Measurements from ENCODE around the gene OTUD5.

Gene OTUD5

DNA sequence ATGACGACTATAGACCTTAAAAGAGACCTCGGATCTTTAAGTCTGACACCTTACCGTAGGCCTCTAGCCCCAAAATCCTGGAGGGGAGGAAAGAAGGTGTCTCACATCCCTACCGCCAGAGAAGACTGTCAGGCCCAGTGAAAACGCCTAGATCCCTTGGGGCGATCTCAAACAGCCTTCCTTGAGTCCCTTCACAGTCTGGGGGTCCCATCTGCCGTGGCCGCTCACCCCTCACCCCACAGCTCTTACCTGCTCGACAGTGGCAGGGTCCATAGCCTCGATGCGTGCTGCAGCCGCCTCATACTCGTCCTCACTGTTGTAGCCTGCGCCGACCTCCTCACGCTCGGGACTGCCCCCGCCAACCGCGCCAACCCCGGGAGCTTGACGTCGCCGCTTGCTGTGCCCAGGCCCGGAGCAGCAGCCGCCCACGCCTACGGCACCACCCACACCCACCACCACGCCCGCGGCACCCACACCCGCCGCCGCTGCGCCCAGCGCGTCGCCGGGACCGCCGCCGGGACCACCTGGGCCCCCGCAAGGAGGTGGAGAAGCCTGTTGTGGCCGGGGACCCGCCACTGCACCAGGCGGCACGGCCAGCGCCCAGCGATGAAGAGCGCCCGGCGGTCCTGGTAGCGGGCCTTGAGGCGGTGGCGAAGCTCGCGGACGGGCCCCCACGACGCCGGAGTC, 536 bp downstream of the OTUD5 start:
- Histone ChIP-seq H4K8ac (ENCODE audit: low read depth, low read length) (peak overlapping the region; percentile 54), H2AFZ (ENCODE audit: insufficient read depth, low read length, poor library complexity) (peak overlapping the region; percentile 52), H2BK5ac (ENCODE audit: low read depth, low read length, poor library complexity) (peak overlapping the region; percentile 27), H3K4me3 (ENCODE audit: low read depth, low read length) (peak overlapping the region; percentile 93), H4K12ac (ENCODE audit: low read depth, low read length) (peak overlapping the region; percentile 86), H2BK12ac (ENCODE audit: low read length) (no peak overlapping the region), H3K27me3 (ENCODE audit: insufficient read depth, low read length) (no peaks in the 10 kb centered on the region), H3K79me2 (ENCODE audit: control insufficient read depth, insufficient read depth, low read length, poor library complexity) (peaks cover 10% of the 10 kb centered on the region), H3K4me2 (ENCODE audit: low read length) (peak overlapping the region; percentile 94), H3K23ac (ENCODE audit: low read length) (no peak overlapping the region), H3K36me3 (ENCODE audit: control insufficient read depth in 1 of 2, insufficient read depth in 2 of 2, low read length in 2 of 2) (peaks cover 7 to 20% of the 10 kb centered on the region in 2 experiments), H3K27ac (ENCODE audit: low read depth, low read length) (peak overlapping the region; percentile 83), H3K14ac (ENCODE audit: low read length) (peak overlapping the region; percentile 74), H3K4me1 (ENCODE audit: control insufficient read depth in 1 of 2, insufficient read depth in 2 of 2, low read length in 2 of 2) (peaks cover 0 to 7% of the 10 kb centered on the region in 2 experiments), H3K9me3 (ENCODE audit: insufficient read depth, low read depth, low read length) (no peaks in the 10 kb centered on the region), H3K79me1 (ENCODE audit: low read length) (peaks cover 11% of the 10 kb centered on the region), H4K91ac (ENCODE audit: low read depth, low read length) (peak overlapping the region; percentile 53), H3K4ac (ENCODE audit: low read depth, low read length) (peak overlapping the region; percentile 96), H2AK5ac (ENCODE audit: low read length) (peak overlapping the region; percentile 86), H3K9ac (ENCODE audit: low read length) (peak overlapping the region; percentile 88), H2BK120ac (ENCODE audit: insufficient read depth, low read length, poor library complexity) (peak overlapping the region; percentile 52), H3K18ac (ENCODE audit: low read length) (peak overlapping the region; percentile 51)
- WGBS (ENCODE audit: extremely low coverage, insufficient coverage, insufficient read length): no CpG with 5 or more reads among the region's 61 CpGs
- peak in 1 of 2 donors; percentile 17 for DNase-seq

DNA sequence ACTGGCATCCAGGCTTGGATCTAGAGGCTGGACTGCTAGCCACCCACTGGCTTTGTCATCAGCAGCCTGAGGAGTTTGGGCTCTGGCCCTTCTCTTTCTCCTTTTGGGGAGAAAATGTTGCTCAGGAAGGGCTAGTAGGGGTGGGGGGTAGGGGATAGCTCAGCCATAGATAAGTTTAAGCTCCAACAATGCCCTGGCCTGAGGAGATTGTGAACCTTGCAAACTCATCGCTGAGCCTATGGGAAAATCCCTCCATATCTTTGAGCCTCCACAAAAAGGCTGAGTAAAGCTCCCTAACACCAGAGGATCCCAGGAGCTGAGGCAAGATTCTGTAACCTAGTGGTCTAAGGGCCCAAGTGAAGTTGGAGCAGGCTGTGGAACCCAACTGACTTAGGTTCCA, 8.8 kb downstream of the OTUD5 start:
- H3K23ac ChIP-seq (ENCODE audit: low read length): no peak overlapping the region
- no peaks in the 10 kb centered on the region for H3K79me1 ChIP-seq (ENCODE audit: low read length)
- H3K4me3 ChIP-seq (ENCODE audit: low read depth, low read length): no peak overlapping the region
- H4K91ac ChIP-seq (ENCODE audit: low read depth, low read length): no peak overlapping the region
- no peak overlapping the region for H4K8ac ChIP-seq (ENCODE audit: low read depth, low read length)
- H3K4me1 ChIP-seq (ENCODE audit: control insufficient read depth in 1 of 2, insufficient read depth in 2 of 2, low read length in 2 of 2): no peaks in the 10 kb centered on the region
- H3K14ac ChIP-seq (ENCODE audit: low read length): no peak overlapping the region
- peaks cover 3% of the 10 kb centered on the region for H3K79me2 ChIP-seq (ENCODE audit: control insufficient read depth, insufficient read depth, low read length, poor library complexity)
- no peaks in the 10 kb centered on the region for H3K9me3 ChIP-seq (ENCODE audit: insufficient read depth, low read depth, low read length)
- H2AK5ac ChIP-seq (ENCODE audit: low read length): no peak overlapping the region
- H3K4ac ChIP-seq (ENCODE audit: low read depth, low read length): no peak overlapping the region
- H2AFZ ChIP-seq (ENCODE audit: insufficient read depth, low read length, poor library complexity): no peak overlapping the region
- no peak overlapping the region for H3K4me2 ChIP-seq (ENCODE audit: low read length)
- no peak overlapping the region for H4K12ac ChIP-seq (ENCODE audit: low read depth, low read length)
- no peaks in the 10 kb centered on the region for H3K27me3 ChIP-seq (ENCODE audit: insufficient read depth, low read length)
- H3K18ac ChIP-seq (ENCODE audit: low read length): no peak overlapping the region
- WGBS (ENCODE audit: extremely low coverage, insufficient coverage, insufficient read length): no CpG with 5 or more reads among the region's 1 CpG
- H2BK12ac ChIP-seq (ENCODE audit: low read length): no peak overlapping the region
- H3K27ac ChIP-seq (ENCODE audit: low read depth, low read length): no peak overlapping the region
- peaks cover 7 to 13% of the 10 kb centered on the region in 2 experiments for H3K36me3 ChIP-seq (ENCODE audit: control insufficient read depth in 1 of 2, insufficient read depth in 2 of 2, low read length in 2 of 2)
- DNase-seq: no peak
- no peak overlapping the region for H3K9ac ChIP-seq (ENCODE audit: low read length)
- no peak overlapping the region for H2BK120ac ChIP-seq (ENCODE audit: insufficient read depth, low read length, poor library complexity)
- no peak overlapping the region for H2BK5ac ChIP-seq (ENCODE audit: low read depth, low read length, poor library complexity)

DNA sequence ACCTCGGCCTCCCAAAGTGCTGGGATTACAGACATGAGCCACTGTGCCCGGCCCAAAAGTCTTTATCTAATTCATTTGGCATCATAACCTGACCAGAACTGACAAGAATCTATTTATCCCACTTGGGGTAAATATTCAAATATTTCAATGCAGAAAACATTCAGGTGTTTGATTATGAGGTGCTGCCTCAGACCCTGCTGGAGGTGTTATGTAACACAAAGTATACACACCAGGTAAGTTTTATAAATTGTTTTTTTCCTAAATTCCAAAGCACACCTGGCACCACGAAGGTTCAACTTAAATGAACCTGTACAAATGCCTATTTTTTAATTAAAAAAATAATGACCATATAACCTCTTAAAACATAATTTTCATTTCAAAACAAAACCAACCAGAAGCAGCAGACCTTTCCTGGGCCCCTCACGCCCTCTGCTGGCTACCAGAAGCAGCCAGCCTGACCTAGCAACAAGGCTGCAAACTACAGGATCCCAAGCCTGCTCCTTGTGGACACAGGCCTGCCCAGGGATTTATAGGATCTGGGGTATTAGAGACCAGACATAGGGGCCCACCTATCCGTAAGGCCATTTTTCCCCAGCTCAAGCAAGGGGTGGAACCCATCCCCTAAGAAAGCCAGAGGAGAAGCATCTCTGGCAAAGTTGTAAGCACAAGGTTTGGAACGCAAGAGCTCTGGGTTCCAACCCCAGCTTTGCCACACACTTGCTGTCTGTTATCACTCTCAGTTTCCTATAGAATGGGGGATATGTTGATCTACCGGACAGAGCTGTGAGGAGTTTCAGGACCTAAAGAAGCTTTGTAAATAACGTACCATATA, 11.7 kb downstream of the OTUD5 start:
- Histone ChIP-seq H2BK5ac (ENCODE audit: low read depth, low read length, poor library complexity) (no peak overlapping the region), H3K79me2 (ENCODE audit: control insufficient read depth, insufficient read depth, low read length, poor library complexity) (no peaks in the 10 kb centered on the region), H3K4me2 (ENCODE audit: low read length) (no peak overlapping the region), H4K8ac (ENCODE audit: low read depth, low read length) (no peak overlapping the region), H4K91ac (ENCODE audit: low read depth, low read length) (no peak overlapping the region), H3K4me1 (ENCODE audit: control insufficient read depth in 1 of 2, insufficient read depth in 2 of 2, low read length in 2 of 2) (peaks cover 0 to under 1% of the 10 kb centered on the region in 2 experiments), H3K4me3 (ENCODE audit: low read depth, low read length) (no peak overlapping the region), H4K12ac (ENCODE audit: low read depth, low read length) (no peak overlapping the region), H3K27ac (ENCODE audit: low read depth, low read length) (no peak overlapping the region), H3K14ac (ENCODE audit: low read length) (no peak overlapping the region), H3K4ac (ENCODE audit: low read depth, low read length) (no peak overlapping the region), H3K27me3 (ENCODE audit: insufficient read depth, low read length) (no peaks in the 10 kb centered on the region), H2AFZ (ENCODE audit: insufficient read depth, low read length, poor library complexity) (no peak overlapping the region), H3K9me3 (ENCODE audit: insufficient read depth, low read depth, low read length) (no peaks in the 10 kb centered on the region), H2AK5ac (ENCODE audit: low read length) (no peak overlapping the region), H3K18ac (ENCODE audit: low read length) (no peak overlapping the region), H3K79me1 (ENCODE audit: low read length) (no peaks in the 10 kb centered on the region), H2BK12ac (ENCODE audit: low read length) (no peak overlapping the region), H3K36me3 (ENCODE audit: control insufficient read depth in 1 of 2, insufficient read depth in 2 of 2, low read length in 2 of 2) (peaks cover 18 to 22% of the 10 kb centered on the region in 2 experiments), H3K9ac (ENCODE audit: low read length) (no peak overlapping the region), H2BK120ac (ENCODE audit: insufficient read depth, low read length, poor library complexity) (no peak overlapping the region), H3K23ac (ENCODE audit: low read length) (no peak overlapping the region)
- WGBS (ENCODE audit: extremely low coverage, insufficient coverage, insufficient read length): no CpG with 5 or more reads among the region's 8 CpGs
- peak; percentile 23 to 51 for DNase-seq

DNA sequence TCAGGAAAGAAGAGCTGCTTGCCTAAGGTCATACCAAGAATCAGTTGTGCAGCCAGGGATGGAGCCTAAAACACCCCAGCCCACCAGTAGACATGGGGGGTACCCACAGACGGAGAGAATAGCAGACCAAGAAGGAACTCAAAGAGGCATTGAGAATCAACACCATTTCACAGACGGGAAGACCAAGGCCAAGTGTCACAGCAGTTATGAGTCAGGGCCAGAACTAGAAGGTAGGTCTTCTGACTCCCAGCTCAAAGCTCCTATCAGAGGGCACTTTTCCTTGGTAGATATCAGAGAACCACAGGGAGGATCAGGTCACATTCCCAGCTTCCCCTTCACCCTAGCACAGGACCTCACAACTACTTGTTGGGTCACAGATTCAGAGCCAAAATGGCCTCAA, 14.5 kb downstream of the OTUD5 start:
- H4K91ac ChIP-seq (ENCODE audit: low read depth, low read length): no peak overlapping the region
- no peak overlapping the region for H3K14ac ChIP-seq (ENCODE audit: low read length)
- H3K27ac ChIP-seq (ENCODE audit: low read depth, low read length): no peak overlapping the region
- H3K23ac ChIP-seq (ENCODE audit: low read length): no peak overlapping the region
- DNase-seq: no peak
- H3K4ac ChIP-seq (ENCODE audit: low read depth, low read length): peak overlapping the region; percentile 46
- no peak overlapping the region for H2AK5ac ChIP-seq (ENCODE audit: low read length)
- no peak overlapping the region for H2AFZ ChIP-seq (ENCODE audit: insufficient read depth, low read length, poor library complexity)
- no peak overlapping the region for H4K12ac ChIP-seq (ENCODE audit: low read depth, low read length)
- H3K18ac ChIP-seq (ENCODE audit: low read length): no peak overlapping the region
- H4K8ac ChIP-seq (ENCODE audit: low read depth, low read length): no peak overlapping the region
- no peak overlapping the region for H2BK120ac ChIP-seq (ENCODE audit: insufficient read depth, low read length, poor library complexity)
- H3K79me1 ChIP-seq (ENCODE audit: low read length): no peaks in the 10 kb centered on the region
- no peaks in the 10 kb centered on the region for H3K79me2 ChIP-seq (ENCODE audit: control insufficient read depth, insufficient read depth, low read length, poor library complexity)
- no peak overlapping the region for H3K9ac ChIP-seq (ENCODE audit: low read length)
- H3K36me3 ChIP-seq (ENCODE audit: control insufficient read depth in 1 of 2, insufficient read depth in 2 of 2, low read length in 2 of 2): peaks cover 30 to 36% of the 10 kb centered on the region in 2 experiments
- no peak overlapping the region for H3K4me3 ChIP-seq (ENCODE audit: low read depth, low read length)
- H2BK5ac ChIP-seq (ENCODE audit: low read depth, low read length, poor library complexity): no peak overlapping the region
- no peaks in the 10 kb centered on the region for H3K9me3 ChIP-seq (ENCODE audit: insufficient read depth, low read depth, low read length)
- H3K4me1 ChIP-seq (ENCODE audit: control insufficient read depth in 1 of 2, insufficient read depth in 2 of 2, low read length in 2 of 2): peaks cover 0 to 2% of the 10 kb centered on the region in 2 experiments
- no peak overlapping the region for H3K4me2 ChIP-seq (ENCODE audit: low read length)
- no peaks in the 10 kb centered on the region for H3K27me3 ChIP-seq (ENCODE audit: insufficient read depth, low read length)
- H2BK12ac ChIP-seq (ENCODE audit: low read length): no peak overlapping the region
- WGBS (ENCODE audit: extremely low coverage, insufficient coverage, insufficient read length): no CpG with 5 or more reads among the region's 2 CpGs

Measured in trophoblast cell (in vitro differentiated cells and primary cell).